ENCODE measurements around the gene SLC30A7.

GRCh38 chr1:100943533-100943932 lies 47.6 kb downstream of the SLC30A7 start:
- no peak for TF ChIP-seq EP300 (IDR thresholded peaks at IDR 0.05; ENCODE audit: borderline replicate concordance)
- no peak for TF ChIP-seq NFIC (IDR thresholded peaks at IDR 0.05)
- no peak for TF ChIP-seq CEBPB (IDR thresholded peaks at IDR 0.05)
- no peak for TF ChIP-seq TAF1 (IDR thresholded peaks at IDR 0.05; ENCODE audit: low read depth)
- no peak for TF ChIP-seq RAD21 (IDR thresholded peaks at IDR 0.05; ENCODE audit: low read depth)
- no peak for TF ChIP-seq MAX (IDR thresholded peaks at IDR 0.05)
- no peak for TF ChIP-seq USF1 (IDR thresholded peaks at IDR 0.05)
- no peak for TF ChIP-seq YY1 (IDR thresholded peaks at IDR 0.05; ENCODE audit: low read depth)
- TF ChIP-seq EGR1 (IDR thresholded peaks at IDR 0.05), result no peak
- no peak for TF ChIP-seq FOXM1 (IDR thresholded peaks at IDR 0.05; ENCODE audit: borderline replicate concordance, low read depth)
- no peak for TF ChIP-seq REST (IDR thresholded peaks at IDR 0.05; ENCODE audit: low read depth)
- no peak for TF ChIP-seq CREB1 (IDR thresholded peaks at IDR 0.05; ENCODE audit: low read depth)
- no peak for TF ChIP-seq TCF12 (IDR thresholded peaks at IDR 0.05; ENCODE audit: low read depth)

All from Ishikawa (cell line).